Measurements from ENCODE around the gene LRP8. TPM values are rescaled to one million over a fixed set of nuclear protein-coding genes. Genes with fewer than 3 reads are reported as not detected.
A peak's percentile ranks its signal among the peaks of the same experiment; 100 is the strongest.

LRP8 gene
- total RNA-seq, 1 donor from 2014 or later = 12.8 TPM

- Mint-ChIP-seq H3K36me3 (ENCODE audit: low read depth, unreplicated experiment) (peaks cover 9% of the 10 kb centered on the region), H3K9me3 (ENCODE audit: unreplicated experiment) (no peaks in the 10 kb centered on the region), H3K4me1 (ENCODE audit: low read depth, unreplicated experiment) (no peaks in the 10 kb centered on the region), H3K4me3 (ENCODE audit: unreplicated experiment) (peak overlapping the region; percentile 89), H3K27ac (ENCODE audit: unreplicated experiment) (peak overlapping the region; percentile 86), H3K27me3 (ENCODE audit: low read depth, unreplicated experiment) (peaks cover 21% of the 10 kb centered on the region)
- Histone ChIP-seq H2AFZ (ENCODE audit: low read depth, low read length) (peak overlapping the region; percentile 95), H3K79me2 (ENCODE audit: insufficient read depth, low read length) (no peaks in the 10 kb centered on the region), H3K4me3 (ENCODE audit: insufficient read depth, low read depth, low read length) (peak overlapping the region; percentile 93), H3K4me2 (ENCODE audit: low read length) (peak overlapping the region; percentile 100), H4K20me1 (ENCODE audit: insufficient read depth, low read length) (peaks cover 23% of the 10 kb centered on the region), H3K4me1 (ENCODE audit: insufficient read depth, low read length) (peaks cover 7% of the 10 kb centered on the region), H3K9me3 (ENCODE audit: insufficient read depth, low read depth, low read length) (no peaks in the 10 kb centered on the region), H3K27ac (ENCODE audit: low read depth, low read length) (peak overlapping the region; percentile 56), H3K36me3 (ENCODE audit: insufficient read depth, low read length) (peaks cover 10% of the 10 kb centered on the region), H3K27me3 (ENCODE audit: insufficient read depth, low read length) (no peaks in the 10 kb centered on the region), H3K9ac (ENCODE audit: low read length) (peak overlapping the region; percentile 79)
- FAIRE-seq (no peak), DNase-seq (ENCODE audit: low read depth) (peak; percentile 11)
- no peak for TF ChIP-seq EZH2 (IDR thresholded peaks at IDR 0.05; ENCODE audit: insufficient read depth, low read length)
- TF ChIP-seq, protein P1, sequence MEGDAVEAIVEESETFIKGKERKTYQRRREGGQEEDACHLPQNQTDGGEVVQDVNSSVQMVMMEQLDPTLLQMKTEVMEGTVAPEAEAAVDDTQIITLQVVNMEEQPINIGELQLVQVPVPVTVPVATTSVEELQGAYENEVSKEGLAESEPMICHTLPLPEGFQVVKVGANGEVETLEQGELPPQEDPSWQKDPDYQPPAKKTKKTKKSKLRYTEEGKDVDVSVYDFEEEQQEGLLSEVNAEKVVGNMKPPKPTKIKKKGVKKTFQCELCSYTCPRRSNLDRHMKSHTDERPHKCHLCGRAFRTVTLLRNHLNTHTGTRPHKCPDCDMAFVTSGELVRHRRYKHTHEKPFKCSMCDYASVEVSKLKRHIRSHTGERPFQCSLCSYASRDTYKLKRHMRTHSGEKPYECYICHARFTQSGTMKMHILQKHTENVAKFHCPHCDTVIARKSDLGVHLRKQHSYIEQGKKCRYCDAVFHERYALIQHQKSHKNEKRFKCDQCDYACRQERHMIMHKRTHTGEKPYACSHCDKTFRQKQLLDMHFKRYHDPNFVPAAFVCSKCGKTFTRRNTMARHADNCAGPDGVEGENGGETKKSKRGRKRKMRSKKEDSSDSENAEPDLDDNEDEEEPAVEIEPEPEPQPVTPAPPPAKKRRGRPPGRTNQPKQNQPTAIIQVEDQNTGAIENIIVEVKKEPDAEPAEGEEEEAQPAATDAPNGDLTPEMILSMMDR (IDR thresholded peaks at IDR 0.05; ENCODE audit: insufficient read depth, low read depth, low read length) = no peak
Observed at GRCh38 chr1:53326598-53327181, 1.2 kb downstream of the LRP8 start.

DNA sequence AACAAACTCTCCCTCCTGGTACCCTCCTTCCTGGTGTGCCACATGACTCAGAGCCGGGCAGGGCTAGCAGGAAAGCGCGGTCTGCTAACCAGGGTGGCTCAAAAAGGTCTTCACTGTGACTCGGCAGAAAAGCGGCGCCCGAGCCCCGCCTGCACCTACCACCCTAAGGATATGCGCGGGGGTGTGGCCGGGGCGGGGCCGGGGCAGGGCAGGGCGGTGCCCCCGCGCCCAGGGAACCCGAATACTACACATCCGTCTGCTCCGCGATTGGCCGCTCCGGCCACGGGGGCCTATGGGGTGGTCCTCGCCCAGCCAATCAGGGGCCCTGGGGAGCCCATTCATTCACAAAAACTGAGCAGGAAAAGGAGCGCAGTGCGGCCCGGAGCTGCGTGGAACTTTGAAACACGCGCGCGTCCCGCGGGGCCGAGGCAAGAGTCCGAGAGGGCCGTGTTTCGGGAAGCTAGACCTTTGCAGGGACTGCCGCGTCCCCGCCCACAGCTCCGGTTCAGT, 1.7 kb downstream of the LRP8 start:
- Histone ChIP-seq H3K4me2 (ENCODE audit: low read length) (peak overlapping the region; percentile 100), H2AFZ (ENCODE audit: low read depth, low read length) (peak overlapping the region; percentile 95), H3K27me3 (ENCODE audit: insufficient read depth, low read length) (no peaks in the 10 kb centered on the region), H3K27ac (ENCODE audit: low read depth, low read length) (peak overlapping the region; percentile 59), H3K9ac (ENCODE audit: low read length) (peak overlapping the region; percentile 79), H4K20me1 (ENCODE audit: insufficient read depth, low read length) (peaks cover 28% of the 10 kb centered on the region), H3K4me3 (ENCODE audit: insufficient read depth, low read depth, low read length) (peak overlapping the region; percentile 93), H3K79me2 (ENCODE audit: insufficient read depth, low read length) (no peaks in the 10 kb centered on the region), H3K4me1 (ENCODE audit: insufficient read depth, low read length) (peaks cover 7% of the 10 kb centered on the region), H3K36me3 (ENCODE audit: insufficient read depth, low read length) (peaks cover 10% of the 10 kb centered on the region), H3K9me3 (ENCODE audit: insufficient read depth, low read depth, low read length) (no peaks in the 10 kb centered on the region)
- Mint-ChIP-seq H3K36me3 (ENCODE audit: low read depth, unreplicated experiment) (peaks cover 9% of the 10 kb centered on the region), H3K27ac (ENCODE audit: unreplicated experiment) (peak overlapping the region; percentile 69), H3K4me3 (ENCODE audit: unreplicated experiment) (peak overlapping the region; percentile 89), H3K27me3 (ENCODE audit: low read depth, unreplicated experiment) (peaks cover 17% of the 10 kb centered on the region), H3K4me1 (ENCODE audit: low read depth, unreplicated experiment) (no peaks in the 10 kb centered on the region), H3K9me3 (ENCODE audit: unreplicated experiment) (no peaks in the 10 kb centered on the region)
- TF ChIP-seq, protein P1 (IDR thresholded peaks at IDR 0.05; ENCODE audit: insufficient read depth, low read depth, low read length) = no peak
- TF ChIP-seq EZH2 (IDR thresholded peaks at IDR 0.05; ENCODE audit: insufficient read depth, low read length) = no peak
- peak; percentile 85 for DNase-seq (ENCODE audit: low read depth)
- no peak for FAIRE-seq

Data from astrocyte (in vitro differentiated cells and primary cell).